ENCODE data around the gene MEPCE.

Gene MEPCE

DNA sequence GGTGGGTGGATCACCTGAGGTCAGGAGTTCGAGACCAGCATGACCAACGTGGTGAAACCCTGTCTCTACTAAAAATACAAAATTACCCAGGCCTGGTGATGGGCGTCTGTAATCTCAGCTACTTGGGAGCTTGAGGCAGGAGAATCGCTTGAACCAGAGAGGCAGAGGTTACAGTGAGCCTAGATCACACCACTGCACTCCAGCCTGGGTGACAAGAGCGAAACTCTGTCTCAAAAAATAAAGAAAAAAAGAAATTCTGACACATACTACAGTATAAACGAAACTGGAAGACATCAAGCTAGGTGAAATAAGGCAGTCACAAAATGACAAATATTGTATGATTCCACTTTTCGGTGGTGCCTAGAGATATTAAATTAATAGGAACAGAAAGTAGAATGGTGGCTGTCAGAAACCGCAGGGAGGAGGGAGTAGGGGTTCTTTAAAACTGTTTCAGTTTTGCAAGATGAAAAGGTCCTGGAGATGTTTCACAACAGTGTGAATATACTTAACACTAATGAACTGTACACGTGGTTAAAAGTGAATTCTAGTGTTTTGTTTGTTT lies 33.1 kb upstream of the MEPCE start:
- peak overlapping the region; percentile 91 for H3K27ac Mint-ChIP-seq
- H3K4me1 Mint-ChIP-seq = peaks cover 30% of the 10 kb centered on the region
- H3K4me3 Mint-ChIP-seq = peak overlapping the region; percentile 60
- peak; percentile 75 for DNase-seq
- H3K36me3 Mint-ChIP-seq = peaks cover 2% of the 10 kb centered on the region
- CTCF ChIA-PET = interaction anchor here (1.1 to 1.6 kb wide), 3 partner anchors 24 to 264 kb away, joined by 3 to 4 read pairs (median 3); partner anchors contain the start of gene PILRA
- no peaks in the 10 kb centered on the region for H3K9me3 Mint-ChIP-seq
- H3K27me3 Mint-ChIP-seq = peaks cover 74% of the 10 kb centered on the region

DNA sequence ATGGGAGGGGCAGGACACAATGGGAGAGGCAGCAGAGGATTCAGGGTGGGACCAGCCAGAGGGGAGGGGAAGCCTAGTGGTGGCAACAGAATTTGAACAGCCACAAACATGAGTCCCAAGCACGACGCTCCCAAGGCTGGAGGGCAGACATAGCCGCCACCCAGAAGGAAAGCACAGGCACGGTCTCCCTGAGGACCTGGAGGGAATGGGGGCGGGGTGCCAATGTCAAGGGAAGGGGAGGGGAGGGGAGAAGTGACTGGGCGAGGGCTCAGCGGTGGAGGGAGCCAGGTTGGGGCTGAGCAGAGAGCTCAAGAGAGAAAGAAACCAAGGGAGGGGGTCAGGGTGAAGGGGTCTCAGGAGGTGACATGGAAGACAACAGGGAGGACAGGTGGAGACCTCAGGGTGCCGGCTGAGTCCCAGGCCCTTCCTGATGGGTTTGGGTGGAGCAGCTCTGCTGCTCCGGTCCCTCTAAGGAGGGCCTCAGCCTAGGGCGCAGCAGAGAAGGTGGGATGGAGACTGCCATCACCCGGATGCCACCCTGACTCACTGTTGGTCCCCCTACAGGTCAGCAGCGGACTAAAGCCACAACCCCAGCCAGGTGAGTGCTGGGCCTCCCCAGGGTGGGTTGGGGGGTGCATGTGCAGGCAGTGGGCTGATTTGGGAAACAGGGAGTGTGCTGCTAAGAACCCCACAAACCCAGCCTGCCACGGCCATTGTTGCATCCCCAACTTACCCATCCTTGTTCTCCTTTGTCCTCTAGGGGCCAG lies 32.1 kb upstream of the MEPCE start:
- no peaks in the 10 kb centered on the region for H3K9me3 Mint-ChIP-seq
- DNase-seq = no peak
- peak overlapping the region; percentile 60 for H3K4me3 Mint-ChIP-seq
- CTCF ChIA-PET = interaction anchor here (0.9 to 1.6 kb wide), 3 partner anchors 10 to 265 kb away, joined by 3 to 4 read pairs (median 3); no protein-coding TSS in a partner anchor
- H3K4me1 Mint-ChIP-seq = peaks cover 30% of the 10 kb centered on the region
- peaks cover 72% of the 10 kb centered on the region for H3K27me3 Mint-ChIP-seq
- peak overlapping the region; percentile 91 for H3K27ac Mint-ChIP-seq
- peaks cover 2% of the 10 kb centered on the region for H3K36me3 Mint-ChIP-seq

GRCh38 chr7:100398239-100398638 lies 31.4 kb upstream of the MEPCE start:
- no peak overlapping the region for H3K27ac Mint-ChIP-seq

GRCh38 chr7:100400041-100400440 lies 29.6 kb upstream of the MEPCE start:
- H3K27me3 Mint-ChIP-seq = peaks cover 66% of the 10 kb centered on the region
- no peak overlapping the region for H3K4me3 Mint-ChIP-seq
- H3K4me1 Mint-ChIP-seq = peaks cover 30% of the 10 kb centered on the region
- no peaks in the 10 kb centered on the region for H3K9me3 Mint-ChIP-seq
- no peak overlapping the region for H3K27ac Mint-ChIP-seq
- CTCF ChIA-PET = interaction anchor here (0.5 to 0.7 kb wide), 5 partner anchors 9 to 401 kb away, joined by 3 read pairs; no protein-coding TSS in a partner anchor
- H3K36me3 Mint-ChIP-seq = peaks cover 2% of the 10 kb centered on the region
- DNase-seq = no peak

More at GRCh38 chr7:100398239-100398638, 31.4 kb upstream of the MEPCE start:
- CTCF ChIA-PET = no interaction called here
- DNase-seq = no peak
- H3K27me3 Mint-ChIP-seq = peaks cover 71% of the 10 kb centered on the region
- H3K4me3 Mint-ChIP-seq = no peak overlapping the region
- H3K9me3 Mint-ChIP-seq = no peaks in the 10 kb centered on the region
- H3K36me3 Mint-ChIP-seq = peaks cover 2% of the 10 kb centered on the region
- H3K4me1 Mint-ChIP-seq = peaks cover 30% of the 10 kb centered on the region

DNA sequence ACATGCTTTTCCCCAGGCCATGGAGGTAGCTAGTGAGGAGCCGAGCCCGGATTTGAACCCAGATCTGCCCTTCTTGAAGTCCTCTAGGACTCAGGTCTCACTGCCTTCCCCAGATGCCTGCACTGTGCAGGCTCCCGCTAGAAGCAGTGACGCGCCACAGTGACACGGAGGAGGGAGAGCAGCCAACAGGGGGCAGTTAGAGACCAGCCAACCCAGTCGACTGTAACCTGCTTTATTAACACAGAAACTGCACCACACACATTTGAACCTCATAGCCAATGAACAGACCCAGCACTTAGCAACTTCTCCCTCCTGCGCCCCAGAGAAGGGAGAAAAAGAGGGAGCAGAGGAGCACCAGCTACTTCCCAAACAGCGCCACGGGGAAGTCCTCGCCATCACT lies 29.0 kb upstream of the MEPCE start:
- CTCF ChIA-PET = no interaction called here
- DNase-seq = peak; percentile 36
- Mint-ChIP-seq H3K4me1 (peaks cover 27% of the 10 kb centered on the region), H3K27ac (no peak overlapping the region), H3K27me3 (peaks cover 68% of the 10 kb centered on the region), H3K36me3 (no peaks in the 10 kb centered on the region), H3K4me3 (no peak overlapping the region), H3K9me3 (no peaks in the 10 kb centered on the region)

DNA sequence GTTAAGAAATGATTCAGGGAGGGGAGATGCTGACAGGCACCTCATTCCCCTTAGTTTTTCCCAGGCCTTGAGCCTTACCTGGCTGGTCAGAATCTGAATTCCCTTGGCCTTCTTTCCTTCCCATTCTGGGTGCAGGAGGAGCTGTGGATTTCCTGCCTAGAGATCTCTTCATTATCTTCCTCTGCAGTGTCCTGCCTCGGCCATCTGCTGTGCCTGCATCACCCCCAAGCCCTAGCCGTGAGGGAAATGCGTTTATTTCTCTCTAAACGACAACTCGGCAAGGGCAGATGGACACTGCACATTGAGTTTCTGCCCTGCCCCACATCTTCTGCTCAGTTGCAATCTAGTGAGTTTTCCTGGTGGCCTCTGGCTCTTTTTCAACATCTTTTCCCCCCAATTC lies 27.8 kb upstream of the MEPCE start:
- no peak overlapping the region for H3K27ac Mint-ChIP-seq
- no peak overlapping the region for H3K4me3 Mint-ChIP-seq
- H3K27me3 Mint-ChIP-seq = peaks cover 74% of the 10 kb centered on the region
- no peaks in the 10 kb centered on the region for H3K9me3 Mint-ChIP-seq
- CTCF ChIA-PET = no interaction called here
- H3K36me3 Mint-ChIP-seq = no peaks in the 10 kb centered on the region
- DNase-seq = no peak
- H3K4me1 Mint-ChIP-seq = peaks cover 18% of the 10 kb centered on the region

DNA sequence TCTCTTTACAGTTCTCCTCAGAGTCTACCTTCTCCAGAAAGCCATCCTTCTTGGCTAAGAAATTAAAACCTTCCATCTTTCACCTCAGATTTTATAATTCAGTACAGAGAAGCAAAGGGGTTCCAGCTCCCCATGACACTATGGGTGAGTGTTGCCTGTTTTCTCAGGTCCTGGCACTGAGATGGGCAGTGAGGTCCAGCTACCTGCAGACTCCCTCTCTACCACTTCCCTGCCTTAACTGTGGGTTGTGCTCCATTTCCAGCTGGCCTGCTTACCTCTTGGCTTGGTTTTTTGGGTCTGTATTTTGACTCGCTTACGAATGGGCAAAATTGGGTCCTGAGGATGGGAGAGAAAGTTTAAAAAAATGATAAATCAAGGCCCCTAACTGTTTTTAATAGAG lies 27.4 kb upstream of the MEPCE start:
- Mint-ChIP-seq H3K27ac (no peak overlapping the region), H3K9me3 (no peaks in the 10 kb centered on the region), H3K36me3 (no peaks in the 10 kb centered on the region), H3K4me3 (no peak overlapping the region), H3K27me3 (peaks cover 73% of the 10 kb centered on the region), H3K4me1 (peaks cover 14% of the 10 kb centered on the region)
- no peak for DNase-seq
- CTCF ChIA-PET = no interaction called here

DNA sequence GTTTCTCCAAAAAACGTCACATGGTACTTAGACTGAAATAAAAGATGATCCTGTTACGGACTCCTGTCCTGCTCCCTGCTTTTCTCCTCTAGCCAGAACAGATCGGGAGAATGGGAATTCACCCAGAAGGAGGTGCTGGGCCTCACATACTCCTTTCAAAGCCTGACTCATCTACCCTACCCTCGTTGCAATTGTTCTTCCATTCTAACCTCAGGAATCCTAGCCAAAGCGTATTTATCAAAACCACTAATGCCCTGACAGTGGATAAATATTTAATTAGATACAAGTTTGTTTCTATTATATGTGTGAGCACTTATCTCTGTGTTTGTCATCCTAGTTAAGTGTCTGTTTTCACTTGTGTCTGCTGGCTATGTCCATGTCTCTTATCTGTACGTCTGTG lies 22.9 kb upstream of the MEPCE start:
- Mint-ChIP-seq H3K27me3 (peaks cover 39% of the 10 kb centered on the region), H3K4me1 (peaks cover 2% of the 10 kb centered on the region), H3K9me3 (no peaks in the 10 kb centered on the region), H3K27ac (no peak overlapping the region), H3K4me3 (no peak overlapping the region), H3K36me3 (no peaks in the 10 kb centered on the region)
- CTCF ChIA-PET = interaction anchor here (0.9 to 3.8 kb wide), 17 partner anchors 9 to 415 kb away, joined by 3 to 46 read pairs (median 4); no protein-coding TSS in a partner anchor
- no peak for DNase-seq

DNA sequence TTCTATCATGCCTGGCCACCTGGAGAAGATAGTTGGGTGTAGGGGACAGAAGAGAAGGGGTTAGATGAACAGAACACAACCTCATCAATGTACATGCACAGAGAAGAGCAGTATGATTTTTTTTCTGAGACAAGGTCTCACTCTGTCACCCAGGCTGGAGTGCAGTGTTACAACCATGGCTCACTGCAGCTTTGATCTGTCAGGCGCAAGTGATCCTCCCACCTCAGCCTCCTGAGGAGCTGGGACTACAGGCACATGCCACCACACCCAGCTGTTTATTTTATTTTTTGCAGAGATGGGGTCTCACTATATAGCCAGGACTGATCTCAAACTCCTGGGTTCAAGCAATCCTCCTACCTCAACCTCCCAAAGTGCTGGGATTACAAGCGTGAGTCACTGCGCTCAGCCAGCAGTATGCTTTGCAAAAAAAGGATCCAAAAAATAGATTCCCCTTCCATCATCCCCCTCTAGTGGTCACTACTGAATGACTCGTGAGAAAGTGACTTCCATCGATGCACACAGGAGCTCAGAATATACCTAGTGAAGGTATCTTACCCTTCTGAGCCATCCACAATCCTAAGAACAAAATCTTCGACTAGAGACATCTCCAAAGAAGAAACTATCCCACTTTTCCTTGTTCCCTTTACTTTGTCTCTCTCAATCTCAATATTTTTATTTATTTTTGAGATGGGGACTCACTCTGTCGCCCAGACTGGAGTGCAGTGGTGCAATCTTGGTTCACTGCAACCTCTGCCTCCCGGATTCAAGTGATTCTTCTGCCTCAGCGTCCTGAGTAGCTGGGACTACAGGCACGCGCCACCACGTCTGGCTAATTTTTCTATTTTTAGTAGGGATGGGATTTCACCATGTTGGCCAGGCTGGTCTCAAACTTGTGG lies 22.1 kb upstream of the MEPCE start:
- CTCF ChIA-PET = interaction anchor here (0.5 to 3.8 kb wide), 25 partner anchors 10 to 416 kb away, joined by 3 to 46 read pairs (median 4); partner anchors contain the start of gene ZCWPW1
- no peak overlapping the region for H3K4me3 Mint-ChIP-seq
- no peak overlapping the region for H3K27ac Mint-ChIP-seq

GRCh38 chr7:100411101-100411500 lies 18.5 kb upstream of the MEPCE start:
- DNase-seq = no peak
- H3K9me3 Mint-ChIP-seq = no peaks in the 10 kb centered on the region
- peaks cover 18% of the 10 kb centered on the region for H3K27me3 Mint-ChIP-seq
- no peak overlapping the region for H3K4me3 Mint-ChIP-seq
- no peaks in the 10 kb centered on the region for H3K36me3 Mint-ChIP-seq
- CTCF ChIA-PET = no interaction called here
- no peak overlapping the region for H3K27ac Mint-ChIP-seq
- H3K4me1 Mint-ChIP-seq = peaks cover 10% of the 10 kb centered on the region

More for the DNA sequence above, 22.1 kb upstream of the MEPCE start:
- Mint-ChIP-seq H3K27me3 (peaks cover 37% of the 10 kb centered on the region), H3K4me1 (peaks cover 2% of the 10 kb centered on the region), H3K9me3 (no peaks in the 10 kb centered on the region), H3K36me3 (no peaks in the 10 kb centered on the region)
- peak; percentile 54 for DNase-seq

- no peak overlapping the region for H3K4me3 Mint-ChIP-seq
- H3K36me3 Mint-ChIP-seq = no peaks in the 10 kb centered on the region
- H3K27ac Mint-ChIP-seq = no peak overlapping the region
- no peaks in the 10 kb centered on the region for H3K9me3 Mint-ChIP-seq
- peaks cover 4% of the 10 kb centered on the region for H3K27me3 Mint-ChIP-seq
- DNase-seq = no peak
- H3K4me1 Mint-ChIP-seq = peaks cover 7% of the 10 kb centered on the region
- CTCF ChIA-PET = no interaction called here
Observed at GRCh38 chr7:100413346-100413745, 16.3 kb upstream of the MEPCE start.

DNA sequence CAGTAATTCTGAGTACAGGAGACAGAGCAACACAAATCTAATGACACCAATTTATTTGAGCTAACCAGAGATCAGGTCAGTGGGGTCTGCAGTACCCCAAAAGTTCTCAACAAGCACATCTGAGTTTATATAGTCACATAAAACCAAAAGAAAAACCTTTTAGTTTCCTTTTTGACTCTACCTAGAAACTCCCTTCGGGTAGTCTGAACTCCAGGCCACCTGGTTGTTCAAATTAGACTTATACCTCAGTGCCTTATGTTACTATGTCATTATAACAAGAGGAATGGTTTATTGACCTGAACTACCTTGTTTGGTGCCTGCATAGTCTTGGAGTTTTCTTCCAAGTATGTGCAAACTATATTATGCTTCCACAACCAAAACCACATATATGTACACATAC lies 15.7 kb upstream of the MEPCE start:
- H3K27ac Mint-ChIP-seq = no peak overlapping the region

GRCh38 chr7:100415448-100415847 lies 14.2 kb upstream of the MEPCE start:
- H3K36me3 Mint-ChIP-seq = no peaks in the 10 kb centered on the region
- CTCF ChIA-PET = interaction anchor here (1.4 kb wide), 2 partner anchors 10 to 283 kb away, joined by 3 read pairs; no protein-coding TSS in a partner anchor
- H3K27me3 Mint-ChIP-seq = peaks cover 9% of the 10 kb centered on the region
- no peak for DNase-seq
- H3K9me3 Mint-ChIP-seq = no peaks in the 10 kb centered on the region
- peaks cover 7% of the 10 kb centered on the region for H3K4me1 Mint-ChIP-seq
- H3K27ac Mint-ChIP-seq = peak overlapping the region; percentile 1
- no peak overlapping the region for H3K4me3 Mint-ChIP-seq

More for the DNA sequence above, 15.7 kb upstream of the MEPCE start:
- Mint-ChIP-seq H3K4me3 (no peak overlapping the region), H3K27me3 (peaks cover 4% of the 10 kb centered on the region), H3K9me3 (no peaks in the 10 kb centered on the region), H3K36me3 (no peaks in the 10 kb centered on the region), H3K4me1 (peaks cover 7% of the 10 kb centered on the region)
- DNase-seq = no peak
- CTCF ChIA-PET = no interaction called here

Measured in activated naive CD4-positive, alpha-beta T cell treated with anti-CD3 and anti-CD28 coated beads, Interleukin-2, amount 10 ng/mL, durations not matched to agents 7 days and 5 days (primary cell).